GM12878 (cell line): ENCODE data around the gene CMYA5. TPM values are rescaled to one million over a fixed set of nuclear protein-coding genes. Genes with fewer than 3 reads are reported as not detected.
A peak's percentile ranks its signal among the peaks of the same experiment; 100 is the strongest.

Experiments
- ATAC-seq: fragments of 200-7000 bp; cut with Tn5 transposase; 3 replicates; pipeline ENCODE4 v1.9.1; 2020; ENCODE audit warnings: mild to moderate bottlenecking, moderate library complexity
- BruUV-seq: library from RNA; stranded (reverse); fragments of 400-500 nt; replicated peaks from 2 replicates; lab custom pipeline; 2021; lab: Mats Ljungman, UMichigan
- CTCF ChIA-PET: fragments of 300-600 bp; sonication (Branson Sonifier 250); formaldehyde crosslinking; extraction: SDS; loops from one replicate; lab custom pipeline; 2021; ENCODE audit warnings: inconsistent platforms; lab: Yijun Ruan, JAX
- POLR2A ChIA-PET: fragments of 350-600 bp; formaldehyde crosslinking; extraction: SDS; loops from one replicate; lab custom pipeline; 2021; ENCODE audit warnings: inconsistent platforms; lab: Charles Lee
- RAD21 ChIA-PET: fragments of 300-600 bp; sonication (Branson Sonifier 250); formaldehyde crosslinking; loops from one replicate; lab custom pipeline; 2023; ENCODE audit warnings: antibody characterized with exemption; ENCODE audit not compliant: unreplicated experiment; lab: Charles Lee
- SMC1A ChIA-PET: fragments of 300-600 bp; sonication (Branson Sonifier 250); formaldehyde crosslinking; loops from one replicate; lab custom pipeline; 2023; ENCODE audit not compliant: unreplicated experiment, uncharacterized antibody; lab: Charles Lee
- DNase-seq: peaks from one replicate; pipeline ENCODE4 v3.0.0-alpha.2; 2011; ENCODE audit warnings: low read depth, low spot score
- FAIRE-seq: peaks from 3 replicates; lab custom pipeline; 2011; peaks lifted over from hg19 to GRCh38; lab: Jason Lieb, UNC
- H2AFZ ChIP-seq: 2 replicates; pipeline ENCODE4 v1.6.0; 2011; ENCODE audit warnings: low read depth, low read length, control low read depth; ENCODE audit not compliant: control insufficient read depth
- H3K27ac ChIP-seq: 2 replicates; pipeline ENCODE4 v1.5.1; 2011; ENCODE audit warnings: control low read depth; ENCODE audit not compliant: control insufficient read depth, insufficient read depth
- H3K27me3 ChIP-seq, 2 experiments: replicated peaks in 1 of 2; 2 replicates each; pipeline versions ENCODE4 v1.6.0 to v1.6.1; 2011; ENCODE audit warnings: low read length in 1 of 2; ENCODE audit not compliant: control insufficient read depth in 2 of 2, insufficient read depth in 2 of 2
- H3K36me3 ChIP-seq, 2 experiments: 2 replicates each; pipeline ENCODE4 v1.5.1; 2011; ENCODE audit warnings: low read length in 1 of 2; ENCODE audit not compliant: control insufficient read depth in 2 of 2, insufficient read depth in 2 of 2
- H3K4me1 ChIP-seq: 2 replicates; pipeline ENCODE4 v1.6.1; 2011; ENCODE audit warnings: mild to moderate bottlenecking, low read length, moderate library complexity, mixed read lengths; ENCODE audit not compliant: control insufficient read depth, insufficient read depth
- H3K4me2 ChIP-seq: 2 replicates; pipeline ENCODE4 v1.6.0; 2011; ENCODE audit warnings: control low read depth; ENCODE audit not compliant: control insufficient read depth, insufficient read depth
- H3K4me3 ChIP-seq: fragments of 200-600 bp; sonication (generic); 2 replicates; pipeline ENCODE4 v1.5.1; 2016
- H3K79me2 ChIP-seq: 2 replicates; pipeline ENCODE4 v1.6.0; 2011; ENCODE audit warnings: low read length; ENCODE audit not compliant: control insufficient read depth, insufficient read depth
- H3K9ac ChIP-seq: 2 replicates; pipeline ENCODE4 v1.8.0; 2011; ENCODE audit warnings: low read length, control low read depth, mixed read lengths; ENCODE audit not compliant: control insufficient read depth, insufficient read depth
- H3K9me3 ChIP-seq: replicated peaks from 3 replicates; pipeline ENCODE4 v1.5.1; 2011; ENCODE audit warnings: mild to moderate bottlenecking, low read length; ENCODE audit not compliant: control insufficient read depth, insufficient read depth
- H4K20me1 ChIP-seq: 2 replicates; pipeline ENCODE4 v1.6.0; 2011; ENCODE audit not compliant: control insufficient read depth, insufficient read depth
- CBX5 ChIP-seq: sonication (generic); IDR thresholded peaks from 2 replicates; pipeline ENCODE4 v1.6.1; 2016; ENCODE audit warnings: low read depth, moderate library complexity, mild to moderate bottlenecking, inconsistent platforms
- CREM ChIP-seq: IDR thresholded peaks from 2 replicates; pipeline ENCODE4 v1.6.1; 2014; ENCODE audit warnings: antibody characterized with exemption, low read depth
- EZH2 ChIP-seq: IDR thresholded peaks from 2 replicates; pipeline ENCODE4 v1.6.1; 2012; ENCODE audit warnings: low read depth, mild to moderate bottlenecking, control low read depth, inconsistent platforms, low read length, borderline replicate concordance; ENCODE audit not compliant: control insufficient read depth
- HDAC2 ChIP-seq: fragments of 200-600 bp; sonication (generic); IDR thresholded peaks from 2 replicates; pipeline ENCODE4 v1.6.1; 2017
- KAT2A ChIP-seq: conservative IDR thresholded peaks from 2 replicates; pipeline ENCODE4 v1.6.1; 2011; ENCODE audit warnings: low read depth, low read length; ENCODE audit not compliant: control insufficient read depth
- RAD51 ChIP-seq: fragments of 450-650 bp; IDR thresholded peaks from 2 replicates; pipeline ENCODE4 v1.6.1; 2016; ENCODE audit warnings: moderate library complexity, mild to moderate bottlenecking, inconsistent platforms
- SREBF2 ChIP-seq: IDR thresholded peaks from 2 replicates; pipeline ENCODE4 v1.6.1; 2012; ENCODE audit warnings: mild to moderate bottlenecking, low read length
- ZNF207 ChIP-seq: fragments of 450-650 bp; IDR thresholded peaks from 2 replicates; pipeline ENCODE4 v1.6.1; 2014; ENCODE audit warnings: antibody characterized with exemption, mild to moderate bottlenecking, borderline replicate concordance
- in situ Hi-C: fragments of 300-500 bp; cut with MboI; formaldehyde crosslinking; loops from 9 replicates; pipeline ENCODE4 v1.14.3; 2018; ENCODE audit warnings: mixed read lengths
- intact Hi-C: fragments of 100-400 bp; cut with micrococcal nuclease; formaldehyde crosslinking; loops from one replicate; pipeline ENCODE4 v1.14.2; 2022; ENCODE audit not compliant: unreplicated experiment
- polyA plus RNA-seq, 11 experiments: library from polyadenylated mRNA; depleted of rRNA in 4 of 11; unstranded in 6 of 11; stranded (reverse) in 5 of 11; fragments of >200 nt; fragmentation: Nextera tagmentation in 4 of 11; fragmentation: Illumina TruSeq in 1 of 11; extraction: Ambion mirVana in 4 of 11; extraction: Trizol in 1 of 11; gene quantifications; 1 replicate in 1 of 11; 2 replicates in 10 of 11; pipeline versions ENCODE4 v1.2.1 to v1.2.3, GENCODE V29; 2011 to 2016; ENCODE audit warnings: inconsistent platforms in 2 of 11, missing spikeins in 2 of 11, low read depth in 1 of 11
- total RNA-seq, 4 experiments: library from RNA; depleted of rRNA in 3 of 4; stranded (reverse); fragments of >200 nt in 3 of 4; fragmentation: Illumina TruSeq in 1 of 4; extraction: Trizol in 1 of 4; gene quantifications; 2 replicates each; pipeline versions ENCODE4 v1.2.1 to v1.2.3, GENCODE V29; 2013 to 2021

The CMYA5 gene
- total and polyA plus RNA-seq, 10 of the 15 experiments (the other 5 are each of a cell fraction or from before 2014, with no cell fraction given), result 0.01 to 0.34 (median 0.16) TPM; not detected in 1

GRCh38 chr5:79720096-79720495, 30.5 kb downstream of the CMYA5 start:
- Histone ChIP-seq H3K79me2 (no peaks in the 10 kb centered on the region), H4K20me1 (no peaks in the 10 kb centered on the region), H3K4me3 (no peak overlapping the region), H2AFZ (no peak overlapping the region), H3K36me3 (no peaks in the 10 kb centered on the region), H3K9ac (no peak overlapping the region), H3K4me2 (no peak overlapping the region), H3K4me1 (no peaks in the 10 kb centered on the region), H3K27me3 (no peaks in the 10 kb centered on the region), H3K9me3 (peaks cover 4% of the 10 kb centered on the region; the same call in 2 of the 3 replicates), H3K27ac (no peak overlapping the region)
- DNase-seq, result no peak
- ChIA-PET RAD21 (no interaction called here), POLR2A (no interaction called here), SMC1A (interaction anchor here (1.5 kb wide), 1 partner anchor 12 kb away, joined by 3 read pairs; no protein-coding TSS in a partner anchor), CTCF (interaction anchor here (0.7 kb wide), 1 partner anchor 17 kb away, joined by 3 read pairs; no protein-coding TSS in a partner anchor)
- intact Hi-C loops, result no loop called here
- in situ Hi-C loops, result no loop called here
- no peak for TF ChIP-seq KAT2A
- no peak for TF ChIP-seq EZH2
- no peak for TF ChIP-seq CREM
- TF ChIP-seq RAD51, result no peak
- no peak for TF ChIP-seq SREBF2
- no peak for TF ChIP-seq HDAC2
- no peak for TF ChIP-seq ZNF207
- peak; percentile 84; the same call in 1 of the 2 replicates for TF ChIP-seq CBX5
- ATAC-seq, result no peak
- no peak for FAIRE-seq
- BruUV-seq, result no TSS peak
